Small intestine (tissue), 7 donors: ENCODE results near the gene ZNF407. TPM values are rescaled to one million over a fixed set of nuclear protein-coding genes. Genes with fewer than 3 reads are reported as not detected.

ENCODE experiments used
- DNase-seq, 2 donors: peaks; one replicate each; pipeline versions ENCODE4 v3.0.0 to v3.0.0-alpha.2; 2013
- FAIRE-seq: peaks from 2 replicates; lab custom pipeline; 2012; peaks lifted over from hg19 to GRCh38; lab: Jason Lieb, UNC
- H3K27ac ChIP-seq, 3 donors: one replicate each; pipeline ENCODE4 v1.5.1; 2013; ENCODE audit warnings: low read length in 2 of 3, mild to moderate bottlenecking in 2 of 3, control low read depth in 1 of 3, inconsistent platforms in 1 of 3, low read depth in 1 of 3, moderate library complexity in 1 of 3
- H3K27me3 ChIP-seq, 3 donors: one replicate each; pipeline ENCODE4 v1.6.1; 2013; ENCODE audit warnings: low read length in 3 of 3, inconsistent platforms in 1 of 3; ENCODE audit not compliant: control insufficient read depth in 3 of 3, insufficient read depth in 3 of 3
- H3K36me3 ChIP-seq, 3 donors: one replicate each; pipeline ENCODE4 v1.6.1; 2013; ENCODE audit warnings: low read length in 3 of 3, inconsistent platforms in 1 of 3, low read depth in 1 of 3, mild to moderate bottlenecking in 1 of 3, moderate library complexity in 1 of 3; ENCODE audit not compliant: control insufficient read depth in 3 of 3, insufficient read depth in 2 of 3
- H3K4me1 ChIP-seq, 3 donors: one replicate each; pipeline ENCODE4 v1.6.1; 2013; ENCODE audit warnings: low read length in 2 of 3, inconsistent platforms in 1 of 3, low read depth in 1 of 3, mild to moderate bottlenecking in 1 of 3, moderate library complexity in 1 of 3; ENCODE audit not compliant: control insufficient read depth in 3 of 3, insufficient read depth in 2 of 3
- H3K4me3 ChIP-seq, 3 donors: one replicate each; pipeline ENCODE4 v1.5.1; 2013; ENCODE audit warnings: low read length in 3 of 3, control low read depth in 1 of 3, inconsistent platforms in 1 of 3, low read depth in 1 of 3, mild to moderate bottlenecking in 1 of 3, moderate library complexity in 1 of 3
- H3K9me3 ChIP-seq, 2 donors: one replicate each; pipeline ENCODE4 v1.6.1; 2013; ENCODE audit warnings: low read depth in 1 of 2, low read length in 1 of 2; ENCODE audit not compliant: control insufficient read depth in 2 of 2, insufficient read depth in 1 of 2
- WGBS, 3 donors: extraction: QIAGEN DNeasy Blood & Tissue Kit; methylation state at CpG; one replicate each; pipeline ENCODE4 v1.1.7; 2013; 5-methylcytosine and 5-hydroxymethylcytosine counted together
- polyA plus RNA-seq, 4 donors: library from polyadenylated mRNA; stranded (reverse) in 3 of 4; unstranded in 1 of 4; fragments of 200-250 nt in 3 of 4; fragments of 120-200 nt in 1 of 4; gene quantifications; one replicate each; pipeline versions ENCODE4 v1.2.1 to v1.2.3, GENCODE V29; 2013
- donor health status: healthy with polysubstance abuse.
- donor health status: control.
- donor health status: control.
- donor health status: Bipolar disorder and iron deficiency.
- donor health status: healthy.

The ZNF407 gene
- polyA plus RNA-seq, 4 donors = 2.7 to 6.3 (median 4.0) TPM

- no peaks in the 10 kb centered on the region for H3K4me1 ChIP-seq
- WGBS, 3 donors = 18 to 45% (median 39%) methylated on average over 2 of the region's 2 CpGs
- H3K27ac ChIP-seq = no peak overlapping the region
- H3K27me3 ChIP-seq = no peaks in the 10 kb centered on the region
- H3K9me3 ChIP-seq = no peaks in the 10 kb centered on the region
- H3K4me3 ChIP-seq = no peak overlapping the region
- H3K36me3 ChIP-seq = peaks cover 0 to 4% (median 0%) of the 10 kb centered on the region in 3 donors
- DNase-seq = peak; percentile 27 to 45
- no peak for FAIRE-seq
Observed at GRCh38 chr18:74906184-74906583, 308.5 kb downstream of the ZNF407 start.

DNA sequence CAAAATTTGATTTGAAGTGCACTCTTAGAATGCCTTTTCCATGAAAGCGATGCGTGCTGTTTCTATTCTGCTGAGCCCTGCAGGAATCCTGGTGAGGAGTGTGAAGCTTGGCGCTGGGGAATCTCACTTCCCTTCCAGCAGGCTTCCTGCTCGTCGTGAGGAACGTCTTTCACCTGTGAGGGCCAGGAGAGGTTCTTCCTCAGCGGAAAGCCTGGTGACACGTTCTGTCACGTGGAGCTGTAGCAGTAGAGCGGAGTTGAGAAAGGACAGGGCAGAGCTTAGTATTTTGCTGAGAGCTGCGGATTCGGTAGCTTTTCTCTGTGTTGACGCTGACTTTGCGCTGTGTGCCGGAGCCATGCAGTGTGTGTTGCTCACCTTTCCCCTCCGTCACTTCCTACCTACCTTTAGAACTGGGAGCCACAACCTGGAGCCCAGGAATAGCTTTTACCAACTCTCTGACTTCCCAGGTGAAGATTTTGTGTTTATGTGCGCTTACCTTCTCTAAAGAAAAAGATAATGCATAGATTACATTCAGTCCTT lies 316.5 kb downstream of the ZNF407 start:
- Histone ChIP-seq H3K27ac (no peak overlapping the region), H3K36me3 (no peaks in the 10 kb centered on the region), H3K4me1 (no peaks in the 10 kb centered on the region), H3K9me3 (no peaks in the 10 kb centered on the region), H3K4me3 (no peak overlapping the region), H3K27me3 (no peaks in the 10 kb centered on the region)
- DNase-seq (no peak), FAIRE-seq (no peak)
- WGBS, 3 donors = 87 to 94% (median 94%) methylated on average over 17 of the region's 17 CpGs

GRCh38 chr18:74914648-74915047 lies 317.0 kb downstream of the ZNF407 start:
- 46 to 53% (median 48%) methylated on average over 2 of the region's 2 CpGs for WGBS, 3 donors
- H3K36me3 ChIP-seq = no peaks in the 10 kb centered on the region
- no peaks in the 10 kb centered on the region for H3K4me1 ChIP-seq
- DNase-seq (no peak), FAIRE-seq (no peak)
- no peak overlapping the region for H3K4me3 ChIP-seq
- H3K9me3 ChIP-seq = no peaks in the 10 kb centered on the region
- no peaks in the 10 kb centered on the region for H3K27me3 ChIP-seq
- no peak overlapping the region for H3K27ac ChIP-seq

DNA sequence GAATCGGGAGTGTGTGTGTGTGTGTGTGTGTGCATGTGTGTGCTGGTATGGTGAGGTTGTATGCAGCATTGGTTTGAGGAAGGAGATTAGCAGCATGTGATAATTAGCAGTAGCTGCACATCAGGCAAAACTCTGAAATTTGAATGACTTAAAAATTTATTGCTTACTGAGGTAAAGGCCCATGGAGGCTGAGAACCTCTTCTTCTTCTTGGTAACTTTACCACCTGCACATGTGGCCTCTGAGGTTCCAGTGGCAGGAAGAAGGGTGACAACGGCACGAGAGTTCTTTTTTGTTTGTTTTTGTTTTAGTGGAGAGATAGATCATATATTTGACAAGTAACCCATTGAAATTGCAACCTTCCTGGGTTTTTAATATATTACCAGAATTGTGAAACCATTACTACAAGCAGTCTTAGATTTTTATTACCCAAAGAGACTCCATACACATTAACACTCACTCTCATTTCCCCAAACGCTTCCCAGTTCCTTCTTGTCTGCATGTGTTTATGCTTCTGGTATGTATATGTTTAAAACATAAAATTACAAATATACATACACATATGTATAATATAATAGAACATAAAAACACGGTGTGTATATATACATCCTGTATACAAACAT lies 319.2 kb downstream of the ZNF407 start:
- DNase-seq (peak in 1 of 2 donors; percentile 11), FAIRE-seq (no peak)
- no peak overlapping the region for H3K27ac ChIP-seq
- H3K9me3 ChIP-seq = no peaks in the 10 kb centered on the region
- no peak overlapping the region for H3K4me3 ChIP-seq
- H3K4me1 ChIP-seq = no peaks in the 10 kb centered on the region
- peaks cover 0 to 2% (median 0%) of the 10 kb centered on the region in 3 donors for H3K36me3 ChIP-seq
- 55 to 74% (median 69%) methylated on average over 5 of the region's 5 CpGs for WGBS, 3 donors
- H3K27me3 ChIP-seq = no peaks in the 10 kb centered on the region

- 85 to 96% (median 96%) methylated on average over 3 of the region's 3 CpGs for WGBS, 3 donors
- no peak overlapping the region for H3K27ac ChIP-seq
- peaks cover 0 to 2% (median 0%) of the 10 kb centered on the region in 3 donors for H3K36me3 ChIP-seq
- no peak for FAIRE-seq
- H3K9me3 ChIP-seq = no peaks in the 10 kb centered on the region
- H3K4me3 ChIP-seq = no peak overlapping the region
- H3K4me1 ChIP-seq = no peaks in the 10 kb centered on the region
- no peaks in the 10 kb centered on the region for H3K27me3 ChIP-seq
- DNase-seq = no peak
Observed at GRCh38 chr18:74918276-74918790, 320.7 kb downstream of the ZNF407 start.

DNA sequence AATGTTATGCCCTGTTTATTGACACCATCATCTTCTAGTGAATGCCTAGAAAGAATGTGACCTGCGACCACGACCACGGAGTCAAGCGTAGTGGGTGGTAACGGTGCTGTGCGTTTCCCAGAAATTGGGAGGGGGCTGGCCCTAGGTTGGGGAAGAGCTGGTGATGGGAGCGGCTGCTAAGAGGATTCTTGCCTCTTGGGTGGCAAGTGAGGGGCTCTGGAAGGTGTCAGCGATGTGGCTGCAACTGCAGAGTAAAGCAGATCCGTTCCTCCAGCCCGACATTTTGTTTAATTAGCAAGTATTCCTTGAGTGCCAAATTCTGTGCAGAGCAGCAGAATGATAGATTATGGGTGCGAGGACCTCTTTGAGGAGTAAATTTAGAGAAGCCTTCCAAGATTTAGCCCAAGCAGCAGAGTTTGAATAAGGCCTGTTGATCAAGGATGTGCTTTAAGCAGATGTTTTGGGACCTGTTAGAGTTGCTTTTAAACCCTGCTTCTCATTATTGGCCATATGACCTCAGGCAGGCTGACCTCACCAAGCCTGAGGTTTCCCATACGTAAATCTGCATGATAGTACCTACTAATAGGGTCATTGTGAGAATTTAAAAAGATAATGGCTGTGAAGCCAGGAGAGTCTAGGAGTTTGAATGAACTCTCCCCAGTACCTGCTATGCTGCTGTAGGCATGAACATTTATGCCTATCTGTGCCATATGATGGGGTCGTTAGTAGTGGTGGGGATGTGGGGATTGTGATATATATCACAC lies 323.6 kb downstream of the ZNF407 start:
- Histone ChIP-seq H3K4me1 (no peaks in the 10 kb centered on the region), H3K9me3 (no peaks in the 10 kb centered on the region), H3K27ac (no peak overlapping the region), H3K4me3 (no peak overlapping the region), H3K36me3 (peaks cover 0 to 2% (median 0%) of the 10 kb centered on the region in 3 donors), H3K27me3 (no peaks in the 10 kb centered on the region)
- FAIRE-seq (no peak), DNase-seq (no peak)
- 89 to 97% (median 95%) methylated on average over 13 of the region's 13 CpGs for WGBS, 3 donors

- Histone ChIP-seq H3K4me1 (no peaks in the 10 kb centered on the region), H3K27me3 (no peaks in the 10 kb centered on the region), H3K9me3 (no peaks in the 10 kb centered on the region), H3K27ac (no peak overlapping the region), H3K36me3 (peaks cover 0 to 2% (median under 1%) of the 10 kb centered on the region in 3 donors), H3K4me3 (no peak overlapping the region)
- no peak for FAIRE-seq
- DNase-seq = no peak
- WGBS, 3 donors = 97 to 99% (median 97%) methylated on average over 2 of the region's 2 CpGs
Observed at GRCh38 chr18:74926051-74926450, 328.4 kb downstream of the ZNF407 start.

- H3K27me3 ChIP-seq = no peaks in the 10 kb centered on the region
- no peak for DNase-seq
- FAIRE-seq = no peak
- 92 to 97% (median 97%) methylated on average over 4 of the region's 4 CpGs for WGBS, 3 donors
- H3K36me3 ChIP-seq = peaks cover 0 to 2% (median 0%) of the 10 kb centered on the region in 3 donors
- H3K27ac ChIP-seq = no peak overlapping the region
- no peaks in the 10 kb centered on the region for H3K4me1 ChIP-seq
- H3K9me3 ChIP-seq = no peaks in the 10 kb centered on the region
- no peak overlapping the region for H3K4me3 ChIP-seq
Observed at GRCh38 chr18:74928194-74928968, 330.7 kb downstream of the ZNF407 start.
